NCI-H146 treated with DMSO at 0.1 percent for 48 hours (cell line): Measurements from ENCODE around the gene NAGPA.

Source experiments
- DNase-seq: peaks from one replicate; lab custom pipeline; 2025; ENCODE audit not compliant: unreplicated experiment; lab: John Stamatoyannopoulos, UW

NAGPA gene

DNA sequence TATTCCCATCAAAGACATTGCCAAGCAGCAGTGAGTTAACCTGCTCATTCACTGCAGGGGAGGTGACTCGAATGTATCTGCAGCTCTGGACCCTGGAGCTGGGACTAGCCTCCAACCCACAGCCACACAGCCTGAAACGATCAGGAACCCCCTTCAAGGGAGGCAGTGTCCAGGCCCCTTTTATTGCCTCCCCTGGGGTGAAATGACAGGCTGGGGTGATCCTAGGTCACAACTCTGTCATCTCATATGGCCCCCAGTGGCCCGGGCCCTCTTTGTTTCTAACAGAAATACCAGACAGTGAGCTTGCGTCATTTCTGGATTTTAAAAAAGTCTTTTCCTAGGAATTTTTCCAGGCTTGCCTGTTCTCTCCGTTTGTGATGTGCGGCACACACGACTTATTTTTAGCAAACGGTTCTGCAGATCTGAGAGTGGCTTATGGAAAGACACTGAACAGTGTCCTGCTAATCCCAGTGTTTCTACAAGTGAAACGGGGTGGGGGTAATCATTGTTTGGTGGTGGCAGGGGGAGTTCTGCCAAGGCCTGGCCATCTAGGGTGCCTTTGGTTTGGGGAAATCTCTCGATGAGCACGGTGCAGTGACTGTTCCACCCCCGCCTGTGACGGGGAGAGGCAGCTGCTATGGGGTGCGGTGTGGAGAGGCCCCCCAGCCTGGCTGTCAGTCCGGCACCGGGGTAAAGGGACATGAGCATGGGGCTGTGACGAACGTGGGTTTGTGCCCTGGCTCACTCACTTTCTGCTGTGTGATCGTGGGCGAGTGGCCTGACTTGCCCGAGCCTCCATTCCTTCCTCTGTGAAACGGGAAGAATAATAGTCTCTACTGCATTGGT lies 27.2 kb downstream of the NAGPA start:
- no peak for DNase-seq

GRCh38 chr16:5005916-5006315 lies 27.8 kb downstream of the NAGPA start:
- DNase-seq = no peak

DNA sequence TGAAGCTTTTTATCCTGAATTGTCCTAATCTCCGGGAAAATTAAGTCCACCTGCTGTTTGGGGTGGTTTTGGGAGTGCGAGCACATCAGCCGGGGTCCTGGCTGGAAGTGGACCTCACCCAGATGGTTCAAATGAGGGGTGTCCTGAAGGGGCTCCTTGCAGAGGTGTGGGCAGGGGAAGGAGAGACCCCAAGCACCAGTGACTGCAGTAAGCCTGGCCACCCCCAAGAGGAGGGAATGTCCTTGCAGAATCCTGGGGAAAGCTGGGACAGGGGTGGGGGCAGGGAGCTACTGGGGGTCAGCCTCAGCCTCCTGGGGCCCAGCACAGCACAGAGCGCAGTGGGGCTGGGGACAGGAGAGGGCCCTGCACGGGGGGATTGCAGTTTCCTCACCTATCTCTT lies 29.4 kb downstream of the NAGPA start:
- DNase-seq = no peak

GRCh38 chr16:5003828-5004227 lies 29.9 kb downstream of the NAGPA start:
- no peak for DNase-seq

GRCh38 chr16:5003211-5003610 lies 30.5 kb downstream of the NAGPA start:
- DNase-seq = no peak

DNA sequence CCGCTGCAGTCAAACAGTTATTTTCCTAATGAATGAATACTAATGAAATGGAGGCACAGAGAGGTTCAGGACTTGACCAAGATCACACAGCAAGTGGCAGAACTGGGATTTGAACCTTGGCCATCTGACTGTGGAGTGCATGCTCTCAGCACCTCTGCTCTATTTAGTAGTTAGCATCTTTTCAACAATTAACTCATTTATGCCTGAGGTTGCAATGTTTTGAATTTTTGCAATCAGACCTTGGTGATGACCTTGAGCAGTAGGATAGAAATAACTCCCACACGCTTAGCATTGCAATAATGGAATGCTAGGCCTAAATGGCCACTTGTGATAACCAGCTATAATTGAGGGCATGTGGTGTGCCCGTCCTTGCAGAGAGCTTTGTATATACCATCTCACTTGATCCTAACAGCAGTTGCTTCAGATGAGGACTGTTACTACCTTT lies 31.0 kb downstream of the NAGPA start:
- no peak for DNase-seq

GRCh38 chr16:5001986-5002385 lies 31.7 kb downstream of the NAGPA start:
- no peak for DNase-seq

GRCh38 chr16:5001571-5001970 lies 32.2 kb downstream of the NAGPA start:
- no peak for DNase-seq

GRCh38 chr16:5000573-5001001 lies 33.1 kb downstream of the NAGPA start:
- no peak for DNase-seq

- DNase-seq = no peak
Observed at GRCh38 chr16:4994719-4995434, 38.9 kb downstream of the NAGPA start.

- no peak for DNase-seq
Observed at GRCh38 chr16:4991754-4992153, 42.0 kb downstream of the NAGPA start.

- no peak for DNase-seq
Observed at GRCh38 chr16:4990415-4990814, 43.3 kb downstream of the NAGPA start.

- DNase-seq = no peak
Observed at GRCh38 chr16:4989391-4990006, 44.2 kb downstream of the NAGPA start.

DNA sequence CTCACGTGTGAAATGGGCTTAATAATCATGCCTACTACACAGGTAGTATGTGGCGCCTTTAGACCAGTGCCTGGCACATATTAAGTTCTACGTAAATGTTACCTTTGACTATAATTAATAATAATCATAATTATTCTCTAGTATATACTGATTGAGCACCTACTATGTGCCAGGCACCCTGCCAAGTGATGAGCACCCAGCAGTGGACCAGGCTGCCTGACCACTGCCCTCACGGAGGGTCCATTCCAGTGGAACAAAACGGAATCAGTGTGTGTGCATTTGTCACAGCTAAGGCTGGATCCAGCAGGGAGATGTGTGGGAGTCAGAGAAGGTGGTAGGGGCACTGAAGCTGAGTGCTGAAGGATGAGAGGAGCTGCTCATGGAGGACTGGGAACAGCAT lies 45.1 kb downstream of the NAGPA start:
- DNase-seq = no peak

DNA sequence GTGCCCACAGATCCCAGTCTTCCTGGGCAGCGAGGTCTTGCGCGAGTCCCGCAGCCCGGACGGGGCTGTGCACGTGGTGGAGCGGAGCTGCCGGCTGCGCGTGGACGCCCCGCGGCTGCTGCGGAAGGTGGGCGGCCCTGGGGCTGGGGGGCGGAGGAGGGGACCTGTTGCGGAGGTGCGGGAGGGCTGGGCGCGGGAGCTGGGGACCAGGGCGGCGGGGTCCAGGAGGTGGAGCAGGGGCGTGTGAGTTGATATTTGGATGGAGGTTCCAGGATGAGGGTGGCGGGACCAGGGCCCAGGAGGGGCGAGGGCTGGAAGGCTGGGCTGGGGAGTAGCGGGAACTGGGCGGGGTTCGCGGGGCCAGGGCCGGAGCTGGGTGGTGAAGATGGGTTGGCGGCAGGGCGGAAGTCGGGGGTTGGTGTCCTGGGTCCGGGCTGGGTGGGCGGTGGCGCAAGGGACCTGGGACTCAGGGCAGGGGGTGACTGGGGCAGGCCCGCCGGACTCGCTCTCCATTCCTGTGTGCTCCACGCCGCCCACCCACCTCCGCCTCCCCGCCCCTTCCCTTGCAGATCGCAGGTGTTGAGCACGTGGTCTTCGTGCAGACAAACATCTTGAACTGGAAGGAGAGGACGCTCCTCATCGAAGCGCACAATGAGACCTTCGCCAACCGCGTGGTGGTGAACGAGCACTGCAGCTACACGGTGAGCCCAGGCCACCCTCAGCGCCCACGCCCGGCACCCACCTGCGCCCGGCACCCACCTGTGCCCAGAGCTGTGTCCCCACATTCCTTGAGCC lies 46.0 kb downstream of the NAGPA start:
- DNase-seq = no peak

- no peak for DNase-seq
Observed at GRCh38 chr16:4987250-4987579, 46.5 kb downstream of the NAGPA start.

DNA sequence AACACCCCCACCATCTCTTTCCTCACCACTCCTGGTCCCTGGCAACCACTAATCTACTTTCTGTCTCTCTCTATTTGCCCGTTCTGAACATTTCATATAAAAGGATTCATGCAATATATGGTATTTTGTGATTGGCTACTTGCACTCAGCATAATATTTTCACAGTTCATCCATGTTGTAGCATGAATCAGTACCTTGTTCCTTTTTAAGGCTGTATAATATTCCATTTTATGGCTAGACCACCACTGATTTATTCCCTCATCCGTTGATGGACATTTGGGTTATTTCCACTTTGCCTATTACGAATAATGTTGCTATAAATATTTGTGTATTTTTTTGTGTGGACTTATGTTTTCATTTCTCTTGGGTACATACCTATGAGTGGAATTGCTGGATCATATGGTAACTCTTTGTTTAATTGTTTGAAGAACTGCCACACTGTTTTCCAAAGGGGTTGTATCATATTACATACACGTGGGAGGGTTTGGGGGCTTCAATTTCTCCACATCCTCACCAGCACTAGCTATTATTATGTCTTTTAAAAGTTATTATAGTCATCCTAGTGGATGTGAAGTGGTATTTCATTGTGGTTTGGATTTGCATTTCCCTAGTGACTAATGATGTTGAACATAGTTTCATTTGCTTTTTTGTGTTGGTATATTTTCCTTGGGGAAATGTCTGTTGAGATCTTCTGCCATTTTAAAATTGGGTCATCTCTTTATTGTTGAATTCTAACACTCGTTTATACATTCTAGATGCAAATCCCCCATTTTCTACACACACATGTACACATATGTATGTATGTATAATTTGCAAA lies 49.4 kb downstream of the NAGPA start:
- no peak for DNase-seq

- no peak for DNase-seq
Observed at GRCh38 chr16:4982056-4982867, 51.5 kb downstream of the NAGPA start.

DNA sequence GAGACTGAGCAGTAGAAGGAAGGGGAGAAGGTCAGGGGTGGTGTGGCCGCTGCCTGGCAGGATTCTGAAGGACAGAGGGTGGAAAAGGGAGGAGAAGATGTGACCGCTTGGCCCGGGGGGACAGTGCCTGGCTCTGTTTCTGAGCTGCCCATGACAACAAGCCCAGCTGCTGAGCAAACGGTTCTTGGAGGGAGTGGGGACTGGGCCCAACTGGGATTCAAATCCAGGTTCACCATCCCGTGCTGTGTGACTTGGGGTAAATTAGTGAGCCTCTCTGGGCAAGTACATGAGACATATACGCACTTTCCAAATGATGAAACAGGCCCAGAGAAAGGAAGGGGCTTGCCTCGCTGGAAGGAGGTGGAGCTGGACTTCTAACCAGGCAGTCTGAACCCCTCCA lies 52.3 kb downstream of the NAGPA start:
- DNase-seq = no peak

DNA sequence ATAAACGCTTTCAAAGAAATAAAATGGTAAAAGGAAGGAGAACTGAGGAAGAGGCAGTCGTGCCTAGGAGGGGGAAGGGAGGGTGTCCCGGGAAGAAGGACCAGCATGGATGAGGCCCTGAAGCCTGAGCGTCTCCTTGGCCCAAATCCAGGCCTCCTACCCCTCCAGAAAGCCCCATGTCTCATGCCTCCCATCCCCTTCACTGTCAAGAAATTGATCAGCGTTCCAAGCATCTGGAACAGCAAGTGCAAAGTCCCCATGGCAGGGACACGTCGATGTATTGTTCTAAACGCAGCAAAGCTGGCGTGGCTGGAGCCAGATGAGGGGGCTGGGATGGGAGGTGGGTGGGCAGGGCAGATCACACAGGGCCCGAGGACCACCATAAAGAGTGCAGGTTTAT lies 53.0 kb downstream of the NAGPA start:
- DNase-seq = no peak
